WTC11 (cell line): Measurements from ENCODE around the gene GLRA3.

Experiments used
- ESRRA ChIP-seq: sonication (generic); formaldehyde crosslinking; IDR thresholded peaks from 2 replicates; pipeline ENCODE4 v1.8.1; 2022; ENCODE audit warnings: mild to moderate bottlenecking, missing genetic modification reagents, borderline replicate concordance
- ZNF416 ChIP-seq: fragments of 250-450 bp; sonication (Bioruptor Pico); IDR thresholded peaks from 2 replicates; pipeline ENCODE4 v1.9.0; 2021; ENCODE audit warnings: mild to moderate bottlenecking, inconsistent platforms
- TF ChIP-seq, protein P1 (sequence below): fragments of 200-600 bp; IDR thresholded peaks from 2 replicates; pipeline ENCODE4 v1.8.0; 2022; ENCODE audit warnings: antibody characterized with exemption
- TF ChIP-seq, protein P2 (sequence below): sonication (generic); formaldehyde crosslinking; IDR thresholded peaks from 2 replicates; pipeline ENCODE4 v1.8.1; 2023; ENCODE audit warnings: mild to moderate bottlenecking, missing genetic modification reagents, moderate library complexity
- TF ChIP-seq, protein P3 (sequence below): sonication (generic); formaldehyde crosslinking; conservative IDR thresholded peaks from 2 replicates; pipeline ENCODE4 v1.8.1; 2023; ENCODE audit warnings: mild to moderate bottlenecking, low read depth, missing genetic modification reagents, moderate library complexity
- TF ChIP-seq, protein P4 (sequence below): sonication (generic); formaldehyde crosslinking; IDR thresholded peaks from 2 replicates; pipeline ENCODE4 v1.8.1; 2022; ENCODE audit warnings: mild to moderate bottlenecking, missing genetic modification reagents, moderate library complexity, borderline replicate concordance
- TF ChIP-seq, protein P5 (sequence below): sonication (generic); formaldehyde crosslinking; IDR thresholded peaks from 2 replicates; pipeline ENCODE4 v1.8.1; 2023; ENCODE audit warnings: mild to moderate bottlenecking, moderate library complexity, missing genetic modification reagents
- TF ChIP-seq, protein P6 (sequence below): sonication (generic); formaldehyde crosslinking; IDR thresholded peaks from 2 replicates; pipeline ENCODE4 v1.8.1; 2022; ENCODE audit warnings: missing genetic modification reagents, borderline replicate concordance

DNA sequence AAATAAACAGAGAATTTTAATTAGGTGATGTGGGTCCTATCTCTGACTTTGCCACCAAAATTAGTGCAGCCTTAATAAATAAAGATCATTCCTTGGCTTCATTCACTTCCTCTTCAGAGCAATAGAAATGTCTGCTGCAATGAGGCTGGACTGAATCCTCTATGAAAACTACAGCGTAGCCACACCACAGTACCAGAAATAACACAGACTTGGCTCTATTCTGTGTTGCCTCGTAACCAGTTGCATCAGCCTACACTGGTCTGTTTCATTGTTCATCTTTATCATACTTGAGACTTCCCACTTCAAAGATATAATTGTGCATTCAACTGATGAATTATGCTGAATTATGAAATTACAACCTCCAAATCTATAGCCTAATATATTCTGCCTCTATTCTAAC is 15.8 kb downstream of the GLRA3 start:
- TF ChIP-seq, protein P1, sequence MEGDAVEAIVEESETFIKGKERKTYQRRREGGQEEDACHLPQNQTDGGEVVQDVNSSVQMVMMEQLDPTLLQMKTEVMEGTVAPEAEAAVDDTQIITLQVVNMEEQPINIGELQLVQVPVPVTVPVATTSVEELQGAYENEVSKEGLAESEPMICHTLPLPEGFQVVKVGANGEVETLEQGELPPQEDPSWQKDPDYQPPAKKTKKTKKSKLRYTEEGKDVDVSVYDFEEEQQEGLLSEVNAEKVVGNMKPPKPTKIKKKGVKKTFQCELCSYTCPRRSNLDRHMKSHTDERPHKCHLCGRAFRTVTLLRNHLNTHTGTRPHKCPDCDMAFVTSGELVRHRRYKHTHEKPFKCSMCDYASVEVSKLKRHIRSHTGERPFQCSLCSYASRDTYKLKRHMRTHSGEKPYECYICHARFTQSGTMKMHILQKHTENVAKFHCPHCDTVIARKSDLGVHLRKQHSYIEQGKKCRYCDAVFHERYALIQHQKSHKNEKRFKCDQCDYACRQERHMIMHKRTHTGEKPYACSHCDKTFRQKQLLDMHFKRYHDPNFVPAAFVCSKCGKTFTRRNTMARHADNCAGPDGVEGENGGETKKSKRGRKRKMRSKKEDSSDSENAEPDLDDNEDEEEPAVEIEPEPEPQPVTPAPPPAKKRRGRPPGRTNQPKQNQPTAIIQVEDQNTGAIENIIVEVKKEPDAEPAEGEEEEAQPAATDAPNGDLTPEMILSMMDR: no peak
- TF ChIP-seq, protein P2, sequence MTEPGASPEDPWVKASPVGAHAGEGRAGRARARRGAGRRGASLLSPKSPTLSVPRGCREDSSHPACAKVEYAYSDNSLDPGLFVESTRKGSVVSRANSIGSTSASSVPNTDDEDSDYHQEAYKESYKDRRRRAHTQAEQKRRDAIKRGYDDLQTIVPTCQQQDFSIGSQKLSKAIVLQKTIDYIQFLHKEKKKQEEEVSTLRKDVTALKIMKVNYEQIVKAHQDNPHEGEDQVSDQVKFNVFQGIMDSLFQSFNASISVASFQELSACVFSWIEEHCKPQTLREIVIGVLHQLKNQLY (CRISPR knock-in tag): no peak
- TF ChIP-seq ZNF416 (CRISPR knock-in tag) (no peak), ESRRA (CRISPR knock-in tag) (no peak)
- TF ChIP-seq, protein P3, sequence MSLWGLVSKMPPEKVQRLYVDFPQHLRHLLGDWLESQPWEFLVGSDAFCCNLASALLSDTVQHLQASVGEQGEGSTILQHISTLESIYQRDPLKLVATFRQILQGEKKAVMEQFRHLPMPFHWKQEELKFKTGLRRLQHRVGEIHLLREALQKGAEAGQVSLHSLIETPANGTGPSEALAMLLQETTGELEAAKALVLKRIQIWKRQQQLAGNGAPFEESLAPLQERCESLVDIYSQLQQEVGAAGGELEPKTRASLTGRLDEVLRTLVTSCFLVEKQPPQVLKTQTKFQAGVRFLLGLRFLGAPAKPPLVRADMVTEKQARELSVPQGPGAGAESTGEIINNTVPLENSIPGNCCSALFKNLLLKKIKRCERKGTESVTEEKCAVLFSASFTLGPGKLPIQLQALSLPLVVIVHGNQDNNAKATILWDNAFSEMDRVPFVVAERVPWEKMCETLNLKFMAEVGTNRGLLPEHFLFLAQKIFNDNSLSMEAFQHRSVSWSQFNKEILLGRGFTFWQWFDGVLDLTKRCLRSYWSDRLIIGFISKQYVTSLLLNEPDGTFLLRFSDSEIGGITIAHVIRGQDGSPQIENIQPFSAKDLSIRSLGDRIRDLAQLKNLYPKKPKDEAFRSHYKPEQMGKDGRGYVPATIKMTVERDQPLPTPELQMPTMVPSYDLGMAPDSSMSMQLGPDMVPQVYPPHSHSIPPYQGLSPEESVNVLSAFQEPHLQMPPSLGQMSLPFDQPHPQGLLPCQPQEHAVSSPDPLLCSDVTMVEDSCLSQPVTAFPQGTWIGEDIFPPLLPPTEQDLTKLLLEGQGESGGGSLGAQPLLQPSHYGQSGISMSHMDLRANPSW: no peak
- TF ChIP-seq, protein P4, sequence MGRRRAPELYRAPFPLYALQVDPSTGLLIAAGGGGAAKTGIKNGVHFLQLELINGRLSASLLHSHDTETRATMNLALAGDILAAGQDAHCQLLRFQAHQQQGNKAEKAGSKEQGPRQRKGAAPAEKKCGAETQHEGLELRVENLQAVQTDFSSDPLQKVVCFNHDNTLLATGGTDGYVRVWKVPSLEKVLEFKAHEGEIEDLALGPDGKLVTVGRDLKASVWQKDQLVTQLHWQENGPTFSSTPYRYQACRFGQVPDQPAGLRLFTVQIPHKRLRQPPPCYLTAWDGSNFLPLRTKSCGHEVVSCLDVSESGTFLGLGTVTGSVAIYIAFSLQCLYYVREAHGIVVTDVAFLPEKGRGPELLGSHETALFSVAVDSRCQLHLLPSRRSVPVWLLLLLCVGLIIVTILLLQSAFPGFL: no peak
- TF ChIP-seq, protein P5, sequence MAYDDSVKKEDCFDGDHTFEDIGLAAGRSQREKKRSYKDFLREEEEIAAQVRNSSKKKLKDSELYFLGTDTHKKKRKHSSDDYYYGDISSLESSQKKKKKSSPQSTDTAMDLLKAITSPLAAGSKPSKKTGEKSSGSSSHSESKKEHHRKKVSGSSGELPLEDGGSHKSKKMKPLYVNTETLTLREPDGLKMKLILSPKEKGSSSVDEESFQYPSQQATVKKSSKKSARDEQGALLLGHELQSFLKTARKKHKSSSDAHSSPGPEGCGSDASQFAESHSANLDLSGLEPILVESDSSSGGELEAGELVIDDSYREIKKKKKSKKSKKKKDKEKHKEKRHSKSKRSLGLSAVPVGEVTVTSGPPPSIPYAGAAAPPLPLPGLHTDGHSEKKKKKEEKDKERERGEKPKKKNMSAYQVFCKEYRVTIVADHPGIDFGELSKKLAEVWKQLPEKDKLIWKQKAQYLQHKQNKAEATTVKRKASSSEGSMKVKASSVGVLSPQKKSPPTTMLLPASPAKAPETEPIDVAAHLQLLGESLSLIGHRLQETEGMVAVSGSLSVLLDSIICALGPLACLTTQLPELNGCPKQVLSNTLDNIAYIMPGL (CRISPR knock-in tag): no peak
- TF ChIP-seq, protein P6, sequence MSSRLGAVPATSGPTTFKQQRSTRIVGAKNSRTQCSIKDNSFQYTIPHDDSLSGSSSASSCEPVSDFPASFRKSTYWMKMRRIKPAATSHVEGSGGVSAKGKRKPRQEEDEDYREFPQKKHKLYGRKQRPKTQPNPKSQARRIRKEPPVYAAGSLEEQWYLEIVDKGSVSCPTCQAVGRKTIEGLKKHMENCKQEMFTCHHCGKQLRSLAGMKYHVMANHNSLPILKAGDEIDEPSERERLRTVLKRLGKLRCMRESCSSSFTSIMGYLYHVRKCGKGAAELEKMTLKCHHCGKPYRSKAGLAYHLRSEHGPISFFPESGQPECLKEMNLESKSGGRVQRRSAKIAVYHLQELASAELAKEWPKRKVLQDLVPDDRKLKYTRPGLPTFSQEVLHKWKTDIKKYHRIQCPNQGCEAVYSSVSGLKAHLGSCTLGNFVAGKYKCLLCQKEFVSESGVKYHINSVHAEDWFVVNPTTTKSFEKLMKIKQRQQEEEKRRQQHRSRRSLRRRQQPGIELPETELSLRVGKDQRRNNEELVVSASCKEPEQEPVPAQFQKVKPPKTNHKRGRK (CRISPR knock-in tag): no peak
